Measurements from ENCODE around the gene CTIF. TPM values are rescaled to one million over a fixed set of nuclear protein-coding genes. Genes with fewer than 3 reads are reported as not detected.

Gene CTIF
- total and polyA plus RNA-seq, 2 experiments from 2014 or later: 22.1 to 27.9 TPM

GRCh38 chr18:48519431-48520100 is 19.3 kb upstream of the CTIF start:
- no peaks in the 10 kb centered on the region for H3K9me2 ChIP-seq (replicated peaks; ENCODE audit: insufficient read depth)
- no peaks in the 10 kb centered on the region for H3K9me3 ChIP-seq (ENCODE audit: low read depth)
- 76% methylated on average over 5 of the region's 5 CpGs for WGBS (ENCODE audit: low lambda C conversion rate, missing lambda C conversion rate)
- no peaks in the 10 kb centered on the region for H3K79me2 ChIP-seq
- TF ChIP-seq CTCF (IDR thresholded peaks at IDR 0.05; ENCODE audit: poor library complexity) (no peak), EZH2phosphoT487 (IDR thresholded peaks at IDR 0.05; ENCODE audit: low read depth, severe bottlenecking, unreplicated experiment) (no peak), EZH2 (IDR thresholded peaks at IDR 0.05; ENCODE audit: borderline replicate concordance) (no peak)
- no peaks in the 10 kb centered on the region for H4K20me1 ChIP-seq (ENCODE audit: insufficient read depth, poor library complexity, severe bottlenecking)
- no peaks in the 10 kb centered on the region for H3K4me1 ChIP-seq (ENCODE audit: insufficient read depth)
- no peaks in the 10 kb centered on the region for H3K36me3 ChIP-seq (replicated peaks; ENCODE audit: insufficient read depth, low read depth)
- no peak overlapping the region for H3K4me3 ChIP-seq
- H2AFZ ChIP-seq: no peak overlapping the region
- H3K27me3 ChIP-seq: no peaks in the 10 kb centered on the region
- DNase-seq (ENCODE audit: low spot score): no peak
- H3K4me2 ChIP-seq: no peak overlapping the region
- H3K27ac ChIP-seq: no peak overlapping the region

- no peaks in the 10 kb centered on the region for H3K9me2 ChIP-seq (replicated peaks; ENCODE audit: insufficient read depth)
- H3K9me3 ChIP-seq (ENCODE audit: low read depth): no peaks in the 10 kb centered on the region
- H3K27me3 ChIP-seq: no peaks in the 10 kb centered on the region
- H2AFZ ChIP-seq: no peak overlapping the region
- no peaks in the 10 kb centered on the region for H3K79me2 ChIP-seq
- H3K36me3 ChIP-seq (replicated peaks; ENCODE audit: insufficient read depth, low read depth): no peaks in the 10 kb centered on the region
- no peak overlapping the region for H3K4me2 ChIP-seq
- TF ChIP-seq EZH2phosphoT487 (IDR thresholded peaks at IDR 0.05; ENCODE audit: low read depth, severe bottlenecking, unreplicated experiment): no peak
- no peak for TF ChIP-seq CTCF (IDR thresholded peaks at IDR 0.05; ENCODE audit: poor library complexity)
- no peak for TF ChIP-seq EZH2 (IDR thresholded peaks at IDR 0.05; ENCODE audit: borderline replicate concordance)
- H4K20me1 ChIP-seq (ENCODE audit: insufficient read depth, poor library complexity, severe bottlenecking): no peaks in the 10 kb centered on the region
- no peak overlapping the region for H3K4me3 ChIP-seq
- DNase-seq (ENCODE audit: low spot score): no peak
- 96% methylated on average over 5 of the region's 5 CpGs for WGBS (ENCODE audit: low lambda C conversion rate, missing lambda C conversion rate)
- no peak overlapping the region for H3K27ac ChIP-seq
- no peaks in the 10 kb centered on the region for H3K4me1 ChIP-seq (ENCODE audit: insufficient read depth)
Observed at GRCh38 chr18:48521723-48522122, 17.1 kb upstream of the CTIF start.

- Histone ChIP-seq H3K36me3 (replicated peaks; ENCODE audit: insufficient read depth, low read depth) (no peaks in the 10 kb centered on the region), H3K79me2 (no peaks in the 10 kb centered on the region), H3K4me3 (no peak overlapping the region), H4K20me1 (ENCODE audit: insufficient read depth, poor library complexity, severe bottlenecking) (no peaks in the 10 kb centered on the region), H3K9me3 (ENCODE audit: low read depth) (no peaks in the 10 kb centered on the region), H3K9me2 (replicated peaks; ENCODE audit: insufficient read depth) (no peaks in the 10 kb centered on the region), H3K27me3 (no peaks in the 10 kb centered on the region), H3K27ac (no peak overlapping the region), H2AFZ (no peak overlapping the region), H3K4me2 (no peak overlapping the region), H3K4me1 (ENCODE audit: insufficient read depth) (no peaks in the 10 kb centered on the region)
- DNase-seq (ENCODE audit: low spot score): no peak
- TF ChIP-seq EZH2 (IDR thresholded peaks at IDR 0.05; ENCODE audit: borderline replicate concordance): no peak
Observed at GRCh38 chr18:48525671-48526070, 13.2 kb upstream of the CTIF start.

- TF ChIP-seq EZH2 (IDR thresholded peaks at IDR 0.05; ENCODE audit: borderline replicate concordance): no peak
- no peak for TF ChIP-seq EZH2phosphoT487 (IDR thresholded peaks at IDR 0.05; ENCODE audit: low read depth, severe bottlenecking, unreplicated experiment)
- no peak for TF ChIP-seq CTCF (IDR thresholded peaks at IDR 0.05; ENCODE audit: poor library complexity)
- WGBS (ENCODE audit: low lambda C conversion rate, missing lambda C conversion rate): 85% methylated on average over 4 of the region's 4 CpGs
Observed at GRCh38 chr18:48527461-48527860, 11.4 kb upstream of the CTIF start.

More at GRCh38 chr18:48527461-48527860, 11.4 kb upstream of the CTIF start:
- H3K36me3 ChIP-seq (replicated peaks; ENCODE audit: insufficient read depth, low read depth): no peaks in the 10 kb centered on the region
- no peak overlapping the region for H3K4me2 ChIP-seq
- no peak for DNase-seq (ENCODE audit: low spot score)
- H3K4me1 ChIP-seq (ENCODE audit: insufficient read depth): no peaks in the 10 kb centered on the region
- H3K27ac ChIP-seq: no peak overlapping the region
- H3K27me3 ChIP-seq: no peaks in the 10 kb centered on the region
- H4K20me1 ChIP-seq (ENCODE audit: insufficient read depth, poor library complexity, severe bottlenecking): no peaks in the 10 kb centered on the region
- H3K79me2 ChIP-seq: no peaks in the 10 kb centered on the region
- H2AFZ ChIP-seq: no peak overlapping the region
- no peaks in the 10 kb centered on the region for H3K9me3 ChIP-seq (ENCODE audit: low read depth)
- H3K9me2 ChIP-seq (replicated peaks; ENCODE audit: insufficient read depth): no peaks in the 10 kb centered on the region
- no peak overlapping the region for H3K4me3 ChIP-seq

Measured in hepatocyte (in vitro differentiated cells).